KOPT-K1 (cell line): ENCODE results near the gene CDKN1C.
"Not testable (repeated sequence)": the region's sequence is repeated elsewhere in the genome, so short reads cannot be mapped to it uniquely, and the experiment has no call there.

Source experiments
- H3K27ac ChIP-seq: fragments of 200-600 bp; sonication (generic); 2 replicates; pipeline ENCODE4 v1.5.1; 2016; ENCODE audit warnings: antibody characterized with exemption, mild to moderate bottlenecking, low read depth, low read length; ENCODE audit not compliant: poor library complexity, severe bottlenecking
- H3K36me3 ChIP-seq: fragments of 200-600 bp; sonication (generic); 2 replicates; pipeline ENCODE4 v1.5.1; 2017; ENCODE audit warnings: antibody characterized with exemption, mild to moderate bottlenecking, low read length, moderate library complexity; ENCODE audit not compliant: insufficient read depth
- H3K9me3 ChIP-seq: fragments of 200-600 bp; sonication (generic); 2 replicates; pipeline ENCODE4 v1.5.1; 2017; ENCODE audit warnings: antibody characterized with exemption, low read length, mild to moderate bottlenecking; ENCODE audit not compliant: insufficient read depth, poor library complexity, severe bottlenecking

The CDKN1C gene

DNA sequence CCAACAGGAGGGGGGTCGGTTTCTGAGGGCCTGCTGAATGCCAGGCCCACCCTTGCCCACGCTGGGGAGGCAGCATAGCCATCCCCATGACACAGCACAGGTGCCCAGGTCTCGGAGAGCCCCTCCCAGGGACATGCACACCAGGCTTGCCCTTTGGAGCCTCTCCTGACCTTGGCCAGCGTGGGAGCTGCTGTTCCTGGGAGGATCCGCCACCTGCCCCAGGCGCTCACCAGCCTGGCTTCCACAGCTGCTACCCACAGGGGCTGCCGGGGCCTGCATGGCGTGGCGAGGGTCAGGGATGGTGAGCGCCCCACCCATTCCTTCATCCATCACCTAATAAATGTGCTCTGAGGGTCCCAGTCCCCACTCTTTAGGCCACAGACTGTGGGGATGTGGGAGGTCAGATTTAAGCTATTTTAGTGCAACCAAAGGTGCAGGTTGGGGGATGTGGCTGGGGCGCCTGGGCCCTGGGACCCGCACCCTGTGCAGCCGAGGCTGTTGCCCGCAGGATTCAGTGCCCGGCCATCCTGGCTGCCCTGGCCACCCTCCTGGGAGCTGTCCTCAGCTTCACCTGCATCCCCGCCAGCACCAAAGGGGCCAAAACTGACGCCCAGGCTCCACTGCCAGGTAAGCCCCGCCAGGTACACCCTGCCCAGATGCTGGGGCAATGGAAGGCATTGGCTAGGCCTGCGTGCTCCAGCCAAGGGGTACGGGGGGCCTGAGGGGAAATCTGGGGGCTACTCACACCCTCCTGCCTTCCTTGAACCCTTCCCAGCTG, 30.7 kb upstream of the CDKN1C start:
- no peaks in the 10 kb centered on the region for H3K9me3 ChIP-seq
- H3K27ac ChIP-seq: no peak overlapping the region
- no peaks in the 10 kb centered on the region for H3K36me3 ChIP-seq

DNA sequence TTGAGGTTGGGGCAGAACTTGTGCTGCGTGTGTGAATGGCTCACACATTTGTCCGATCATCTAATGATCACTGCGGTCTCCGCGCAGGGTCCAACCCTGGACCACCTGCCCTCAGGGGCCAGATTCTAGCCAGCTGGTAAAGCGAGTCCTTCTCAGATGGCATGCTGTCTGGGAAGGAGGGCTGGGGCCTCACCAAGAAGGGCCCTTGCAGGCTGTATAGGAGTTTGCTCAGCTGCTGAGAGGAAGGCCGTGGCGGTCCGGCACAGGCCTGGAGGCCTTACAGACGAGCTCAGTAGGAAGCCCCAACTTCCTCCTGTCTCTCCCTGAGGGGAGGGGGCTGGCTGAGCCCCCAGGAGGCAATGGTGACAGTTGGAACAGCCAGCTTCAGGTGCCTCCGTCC, 29.9 kb upstream of the CDKN1C start:
- H3K27ac ChIP-seq: no peak overlapping the region
- no peaks in the 10 kb centered on the region for H3K36me3 ChIP-seq
- H3K9me3 ChIP-seq: no peaks in the 10 kb centered on the region

DNA sequence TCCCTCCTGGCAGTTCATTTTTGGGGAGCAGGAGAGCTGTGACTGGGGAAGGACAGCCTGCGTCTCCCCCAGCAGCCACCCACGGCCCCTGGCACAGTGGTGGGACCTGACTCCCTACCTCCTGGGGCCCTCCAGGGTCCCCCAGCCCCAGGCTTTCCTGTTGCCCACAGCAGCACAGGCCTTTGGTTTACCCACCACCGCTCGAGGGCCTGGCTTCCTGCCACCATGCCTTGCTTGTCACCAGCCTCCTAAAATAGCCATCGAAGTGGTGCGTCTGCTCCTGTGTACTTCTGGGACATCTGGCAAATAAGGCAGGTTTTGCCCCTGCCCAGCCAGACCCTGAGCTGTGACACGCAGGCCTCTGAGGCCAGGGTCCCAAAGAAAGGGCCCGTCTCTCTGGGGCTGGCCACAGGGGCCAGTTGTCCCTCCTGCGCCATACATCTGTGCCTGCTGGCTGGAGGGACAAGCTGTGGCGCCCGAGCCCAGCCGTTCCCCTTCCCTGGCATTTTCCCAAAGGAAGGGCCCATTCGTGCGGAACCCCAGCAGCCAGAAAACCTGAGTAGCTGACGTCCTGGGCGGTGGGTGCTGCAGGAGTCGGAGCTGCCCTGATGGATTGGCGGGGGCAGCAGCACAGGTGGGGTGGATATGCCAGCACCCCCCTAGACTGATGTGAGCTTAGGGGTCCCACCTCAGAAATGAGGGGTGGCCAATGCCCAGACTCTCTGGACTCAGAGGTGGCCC, 29.1 kb upstream of the CDKN1C start:
- H3K27ac ChIP-seq: no peak overlapping the region
- H3K9me3 ChIP-seq: no peaks in the 10 kb centered on the region
- H3K36me3 ChIP-seq: no peaks in the 10 kb centered on the region

DNA sequence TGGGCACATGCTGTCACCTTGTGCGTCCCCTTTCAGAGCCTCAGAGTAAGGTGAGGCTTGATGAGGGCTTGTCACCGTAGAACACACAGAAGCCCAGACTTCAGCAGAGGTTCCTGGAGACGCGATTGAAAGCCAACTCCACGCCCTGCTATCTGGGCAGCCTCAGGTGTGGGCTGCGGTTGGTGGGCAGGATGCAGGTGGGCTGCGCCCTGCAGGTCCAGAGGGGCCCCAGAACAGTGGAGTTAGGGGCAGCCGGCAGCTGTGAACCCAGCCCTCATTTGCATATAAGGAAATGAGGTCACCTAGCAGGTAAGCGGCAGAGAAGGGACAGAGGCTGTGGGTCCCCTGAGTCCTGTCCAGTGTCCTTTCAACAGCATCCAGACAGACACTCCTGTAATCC, 28.2 kb upstream of the CDKN1C start:
- no peaks in the 10 kb centered on the region for H3K36me3 ChIP-seq
- no peaks in the 10 kb centered on the region for H3K9me3 ChIP-seq
- H3K27ac ChIP-seq: no peak overlapping the region

DNA sequence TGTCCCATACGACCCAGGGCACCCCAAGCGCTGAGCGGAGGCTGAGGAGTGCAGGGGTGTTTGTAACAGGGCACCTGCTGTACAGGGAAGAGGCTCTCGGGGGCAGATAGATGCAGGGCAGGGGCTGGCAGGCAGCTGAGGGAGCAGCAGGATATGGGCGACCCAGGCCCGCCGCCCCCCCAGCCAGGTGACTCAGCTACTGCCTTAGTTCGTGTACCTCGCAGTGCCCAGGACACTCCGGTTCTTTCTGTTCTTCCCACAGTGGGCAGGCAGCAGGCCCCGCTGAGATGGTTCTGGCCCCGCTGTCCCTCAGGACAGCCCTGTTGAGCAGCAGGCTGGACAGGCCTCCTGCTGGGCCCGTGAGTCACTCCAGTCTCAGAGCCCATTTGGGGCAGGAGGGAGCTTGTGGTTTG, 27.4 kb upstream of the CDKN1C start:
- Histone ChIP-seq H3K27ac (no peak overlapping the region), H3K9me3 (no peaks in the 10 kb centered on the region), H3K36me3 (no peaks in the 10 kb centered on the region)

DNA sequence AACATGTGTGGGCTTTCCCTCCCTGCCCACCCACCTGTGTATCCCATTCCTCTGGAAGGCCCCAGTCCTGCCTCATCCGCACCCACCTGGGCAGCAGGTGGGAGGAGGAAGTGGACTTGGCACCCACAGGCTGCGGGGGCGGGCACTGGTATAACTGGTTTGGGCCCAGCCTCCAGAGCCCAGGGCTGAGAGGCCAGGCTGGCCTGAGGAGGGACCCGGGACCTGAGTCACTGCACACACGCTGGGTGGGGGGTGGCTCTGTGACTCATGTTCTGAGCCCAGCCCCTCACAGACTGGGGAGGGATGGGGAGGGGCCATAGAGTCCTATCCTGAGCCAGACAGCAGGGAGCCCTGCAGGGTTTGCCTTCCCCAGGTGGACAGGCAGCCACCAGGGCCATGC, 26.9 kb upstream of the CDKN1C start:
- H3K27ac ChIP-seq: no peak overlapping the region
- no peaks in the 10 kb centered on the region for H3K9me3 ChIP-seq
- H3K36me3 ChIP-seq: no peaks in the 10 kb centered on the region

DNA sequence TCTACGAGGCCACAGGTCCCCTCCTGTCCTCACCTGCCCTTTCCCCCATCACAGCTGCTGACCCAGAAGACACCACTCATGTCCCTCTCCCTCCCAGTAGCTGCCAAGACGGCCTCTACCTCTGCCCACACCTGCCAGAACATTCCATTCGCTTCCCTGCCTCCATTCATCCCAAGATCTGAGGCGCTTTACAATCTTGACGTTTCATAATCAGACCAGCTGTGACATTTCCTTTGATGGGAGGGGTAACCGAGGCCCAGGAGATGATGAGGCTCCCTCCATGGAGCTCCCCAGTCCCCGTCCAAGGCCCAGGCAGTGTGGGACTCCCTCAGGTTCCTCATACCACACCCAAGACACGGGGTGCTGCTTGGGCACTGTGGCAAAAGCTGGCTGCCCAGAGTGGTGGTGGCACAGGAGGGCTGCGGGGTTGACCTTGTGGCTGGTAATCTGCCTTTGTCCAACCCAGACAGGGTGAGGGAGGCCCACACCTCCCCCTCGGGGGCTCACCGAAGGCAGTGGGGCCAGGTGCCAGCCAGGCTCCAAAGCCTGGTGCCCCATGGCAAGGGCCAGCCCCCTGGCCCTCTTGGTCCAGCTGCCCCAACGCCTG, 26.3 kb upstream of the CDKN1C start:
- no peaks in the 10 kb centered on the region for H3K36me3 ChIP-seq
- no peak overlapping the region for H3K27ac ChIP-seq
- H3K9me3 ChIP-seq: no peaks in the 10 kb centered on the region

DNA sequence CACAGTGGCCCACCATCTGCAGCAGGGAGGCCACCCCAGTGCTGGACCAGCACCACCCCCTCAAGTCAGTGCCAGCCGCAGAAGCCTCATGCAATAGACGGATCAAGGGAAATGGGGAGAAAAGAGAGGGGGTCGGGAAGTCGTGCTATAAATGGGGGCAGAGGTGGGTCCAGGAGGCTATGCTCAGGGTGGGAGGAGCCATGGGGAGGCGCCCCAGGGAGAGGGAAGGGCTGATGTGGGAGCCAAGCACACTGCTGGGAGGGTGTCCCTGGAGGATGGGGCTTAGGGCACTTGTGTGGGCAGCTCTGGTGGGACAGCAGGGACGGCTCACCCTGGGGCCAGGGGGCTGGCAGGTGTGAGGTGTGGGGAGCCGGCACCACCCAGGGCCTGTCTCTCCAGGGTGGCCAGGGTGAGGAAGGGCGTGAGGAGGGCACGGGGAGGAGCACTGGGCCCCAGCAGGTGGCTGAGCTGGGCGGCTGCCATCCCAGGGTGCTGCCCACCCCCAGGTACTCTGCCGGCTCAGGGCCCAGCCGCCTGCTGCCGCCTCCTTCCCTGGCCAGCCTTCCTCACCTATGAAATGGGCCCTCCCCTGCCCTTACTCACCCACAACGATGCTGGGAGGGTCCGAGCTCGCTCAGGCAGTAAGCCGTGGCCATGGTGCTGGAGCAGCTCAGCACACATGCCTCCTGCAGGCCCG, 25.7 kb upstream of the CDKN1C start:
- no peaks in the 10 kb centered on the region for H3K9me3 ChIP-seq
- no peaks in the 10 kb centered on the region for H3K36me3 ChIP-seq
- H3K27ac ChIP-seq: no peak overlapping the region

DNA sequence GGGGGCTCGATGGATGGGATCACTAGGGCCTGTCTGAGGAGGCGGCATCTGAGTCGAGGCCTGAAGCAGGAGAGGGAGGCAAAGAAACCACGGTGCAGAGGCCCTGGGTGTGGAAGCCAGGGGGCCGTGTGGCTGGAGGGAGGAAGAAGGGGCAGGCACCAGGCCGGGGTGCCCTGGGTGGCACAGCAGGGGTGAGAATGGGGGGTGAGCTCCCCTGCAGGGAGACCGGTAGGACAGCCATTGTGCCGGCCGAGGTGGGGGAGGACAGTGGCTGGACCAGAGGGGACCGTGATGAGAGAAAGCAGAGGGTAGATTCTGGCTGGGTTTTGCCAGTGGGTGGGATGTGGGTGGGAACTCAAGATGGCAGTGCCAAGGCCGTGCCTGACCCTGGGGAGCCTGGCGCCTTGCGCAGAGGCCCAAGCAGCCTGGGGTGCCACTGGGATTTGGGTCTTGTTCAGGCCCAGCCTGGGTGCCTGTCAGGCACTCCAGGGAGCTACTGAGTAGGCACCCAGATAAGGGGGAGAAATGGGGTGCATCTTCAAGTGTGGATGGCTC, 24.9 kb upstream of the CDKN1C start:
- Histone ChIP-seq H3K9me3 (no peaks in the 10 kb centered on the region), H3K27ac (no peak overlapping the region)

DNA sequence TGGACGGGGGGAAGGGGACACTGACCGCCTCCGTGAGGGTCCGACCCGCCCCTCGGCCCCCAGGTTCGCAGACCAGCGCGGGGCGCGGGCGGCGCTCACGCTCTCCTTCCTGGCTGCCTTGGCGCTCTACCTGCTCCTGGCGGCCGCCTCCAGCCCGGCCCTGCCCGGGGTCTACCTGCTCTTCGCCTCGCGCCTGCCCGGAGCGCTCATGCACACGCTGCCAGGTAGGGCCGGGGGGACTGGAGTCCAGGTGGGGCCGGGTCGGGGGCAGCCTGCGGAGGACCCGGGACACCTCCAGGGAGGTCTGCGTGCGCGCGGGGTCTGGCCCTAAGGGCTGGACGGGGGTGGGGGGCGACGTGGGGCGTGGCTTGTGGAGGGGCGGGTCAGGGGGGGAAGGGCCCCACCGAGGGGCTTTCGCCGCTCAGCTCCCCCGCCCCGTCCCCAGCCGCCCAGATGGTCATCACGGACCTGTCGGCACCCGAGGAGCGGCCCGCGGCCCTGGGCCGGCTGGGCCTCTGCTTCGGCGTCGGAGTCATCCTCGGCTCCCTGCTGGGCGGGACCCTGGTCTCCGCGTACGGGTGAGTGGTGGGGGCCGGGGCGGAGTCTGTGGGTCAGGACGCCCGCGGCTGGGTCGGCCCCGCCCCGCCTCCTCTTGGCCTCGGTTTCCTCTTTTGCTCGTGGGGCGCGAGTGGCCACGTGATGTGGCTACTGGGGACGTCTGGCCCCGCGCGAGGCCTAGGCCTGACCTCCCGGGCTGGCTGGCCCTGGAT, 23.7 kb upstream of the CDKN1C start:
- no peak overlapping the region for H3K27ac ChIP-seq
- no peaks in the 10 kb centered on the region for H3K36me3 ChIP-seq
- H3K9me3 ChIP-seq: no peaks in the 10 kb centered on the region

More for the DNA sequence above, 24.9 kb upstream of the CDKN1C start:
- no peaks in the 10 kb centered on the region for H3K36me3 ChIP-seq

DNA sequence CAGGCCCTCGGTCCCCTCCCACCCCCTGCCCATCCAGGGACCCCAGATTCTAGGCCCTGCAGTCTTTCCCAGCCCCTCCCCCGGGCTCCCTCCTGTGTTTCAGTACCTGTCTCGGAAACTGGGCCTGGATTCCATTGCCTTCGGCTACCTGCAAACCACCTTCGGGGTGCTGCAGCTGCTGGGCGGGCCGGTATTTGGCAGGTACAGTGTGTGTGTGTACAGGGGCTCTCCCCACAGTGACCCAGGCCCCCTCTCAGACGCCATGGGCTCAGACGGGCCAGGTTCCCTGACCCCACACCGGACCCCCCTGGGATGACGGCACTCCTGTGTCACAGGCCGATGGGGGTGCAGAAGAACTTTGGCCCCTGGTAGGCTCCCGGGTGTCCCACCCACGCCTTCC, 22.6 kb upstream of the CDKN1C start:
- H3K9me3 ChIP-seq: no peaks in the 10 kb centered on the region
- H3K36me3 ChIP-seq: no peaks in the 10 kb centered on the region
- no peak overlapping the region for H3K27ac ChIP-seq

DNA sequence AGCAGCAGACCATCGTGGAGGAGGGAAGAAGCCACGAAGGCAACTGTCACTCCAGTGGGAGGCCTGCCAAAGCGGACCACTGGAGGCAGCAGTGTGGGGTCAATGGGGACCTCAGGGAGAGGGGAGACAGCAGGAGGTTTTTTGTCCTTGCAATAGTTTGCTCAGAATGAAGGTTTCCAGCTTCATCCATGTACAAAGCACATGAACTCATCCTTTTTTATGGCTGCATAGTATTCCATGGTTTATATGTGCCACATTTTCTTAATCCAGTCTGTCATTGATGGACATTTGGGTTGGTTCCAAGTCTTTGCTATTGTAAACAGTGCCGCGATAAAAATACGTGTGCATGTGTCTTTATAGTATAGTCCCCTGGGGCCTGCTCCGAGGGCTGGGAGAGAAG, 19.7 kb upstream of the CDKN1C start:
- H3K9me3 ChIP-seq, H3K27ac ChIP-seq, H3K36me3 ChIP-seq: not testable (repeated sequence)

DNA sequence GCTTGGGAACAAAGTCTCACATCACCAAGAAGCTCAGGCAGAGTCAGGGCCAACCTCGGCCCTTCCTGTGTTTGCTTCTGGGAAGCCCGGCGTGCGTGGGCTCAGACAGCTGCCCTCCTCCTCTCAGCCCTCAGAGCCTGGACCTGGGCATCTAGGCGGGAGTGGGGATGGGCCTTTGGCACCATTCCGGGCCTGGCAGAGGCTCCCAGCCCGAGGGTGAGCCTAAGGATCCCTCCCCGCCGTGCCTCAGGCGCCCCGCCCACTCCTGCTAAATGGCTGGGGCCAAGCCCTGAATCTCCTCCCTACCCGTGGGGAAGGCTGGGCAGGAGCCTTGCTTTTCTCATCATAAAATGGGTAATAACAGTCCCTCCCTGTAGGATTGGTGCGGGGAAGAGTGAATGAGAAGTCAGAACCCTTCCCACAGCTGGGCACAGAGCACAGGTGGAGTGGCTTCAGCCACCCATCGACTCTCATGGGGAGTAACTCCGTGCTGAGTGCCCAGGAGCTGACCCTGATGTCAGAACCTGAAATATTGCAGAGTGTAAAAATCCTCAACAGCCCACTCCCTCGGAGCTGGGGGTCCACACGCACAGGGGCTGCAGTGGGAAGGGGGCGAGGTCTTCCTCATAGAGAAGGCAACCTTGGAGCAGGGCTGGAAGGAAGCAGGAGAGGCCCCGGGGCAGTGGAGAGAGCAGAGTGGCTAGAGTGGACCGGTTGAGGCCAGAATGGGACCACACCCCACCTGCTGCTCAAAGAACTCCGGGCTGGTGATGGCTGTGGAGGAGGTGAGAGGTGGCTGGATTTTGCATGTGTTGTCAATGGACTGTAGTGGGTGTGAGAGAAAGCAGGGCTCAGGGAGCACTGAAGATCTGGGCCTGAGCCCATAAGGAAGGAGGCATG, 18.8 kb upstream of the CDKN1C start:
- Histone ChIP-seq H3K27ac (no peak overlapping the region), H3K9me3 (no peaks in the 10 kb centered on the region), H3K36me3 (no peaks in the 10 kb centered on the region)

DNA sequence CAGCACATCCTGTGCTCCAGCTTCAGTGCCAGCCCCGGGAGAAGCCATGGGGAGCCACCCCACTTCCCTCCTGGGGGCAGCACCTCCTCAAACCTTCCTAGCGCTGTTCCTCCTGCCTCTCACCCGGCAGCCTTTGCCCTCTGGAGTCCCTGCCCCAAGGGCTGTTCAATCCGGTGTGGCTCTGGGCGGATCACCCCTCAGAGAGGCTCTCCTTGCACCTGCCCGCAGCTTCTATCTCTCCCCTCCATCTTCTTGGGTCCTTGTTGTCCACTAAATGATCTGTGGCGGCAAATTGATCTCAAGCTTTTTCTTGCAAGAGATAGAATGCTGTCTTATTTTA, 18.1 kb upstream of the CDKN1C start:
- H3K27ac ChIP-seq: no peak overlapping the region
- no peaks in the 10 kb centered on the region for H3K9me3 ChIP-seq
- H3K36me3 ChIP-seq: no peaks in the 10 kb centered on the region
